Loucy (cell line): ENCODE measurements around the gene CNKSR3.

Experiments
- H2AFZ ChIP-seq: fragments of 200-600 bp; sonication (generic); 2 replicates; pipeline ENCODE4 v1.6.0; 2016; ENCODE audit warnings: antibody characterized with exemption, mild to moderate bottlenecking, low read length, moderate library complexity
- H3F3A ChIP-seq: fragments of 200-600 bp; 2 replicates; pipeline ENCODE4 v1.6.0; 2016; ENCODE audit warnings: antibody characterized with exemption, low read depth, mild to moderate bottlenecking
- H3K27me3 ChIP-seq: fragments of 200-600 bp; sonication (generic); 2 replicates; pipeline ENCODE4 v1.6.1; 2014; ENCODE audit warnings: low read length, mild to moderate bottlenecking; ENCODE audit not compliant: insufficient read depth, poor library complexity, severe bottlenecking
- H3K36me3 ChIP-seq: fragments of 200-600 bp; sonication (generic); 2 replicates; pipeline ENCODE4 v1.6.1; 2016; ENCODE audit warnings: low read length; ENCODE audit not compliant: insufficient read depth
- H3K4me1 ChIP-seq: fragments of 200-600 bp; sonication (generic); 2 replicates; pipeline ENCODE4 v1.5.1; 2014; ENCODE audit warnings: low read length, mild to moderate bottlenecking; ENCODE audit not compliant: insufficient read depth, poor library complexity, severe bottlenecking
- H3K4me2 ChIP-seq: fragments of 200-600 bp; sonication (generic); 2 replicates; pipeline ENCODE4 v1.6.0; 2014; ENCODE audit warnings: antibody characterized with exemption, low read length, low read depth, mild to moderate bottlenecking; ENCODE audit not compliant: poor library complexity, severe bottlenecking
- H3K4me3 ChIP-seq: fragments of 200-600 bp; sonication (generic); 2 replicates; pipeline ENCODE4 v1.5.1; 2014; ENCODE audit warnings: low read length, mild to moderate bottlenecking, mixed read lengths; ENCODE audit not compliant: poor library complexity, severe bottlenecking
- H3K79me2 ChIP-seq: fragments of 200-600 bp; sonication (generic); 2 replicates; pipeline ENCODE4 v1.6.1; 2014; ENCODE audit warnings: low read length; ENCODE audit not compliant: insufficient read depth
- H3K9ac ChIP-seq: fragments of 200-600 bp; sonication (generic); 2 replicates; pipeline ENCODE4 v1.6.0; 2014; ENCODE audit warnings: mild to moderate bottlenecking, low read depth, low read length, moderate library complexity; ENCODE audit not compliant: poor library complexity, severe bottlenecking
- H3K9me2 ChIP-seq: fragments of 200-600 bp; sonication (generic); replicated peaks from 2 replicates; pipeline ENCODE4 v1.6.1; 2016; ENCODE audit warnings: low read depth, low read length, mixed read lengths
- H3K9me3 ChIP-seq: fragments of 200-600 bp; sonication (generic); 2 replicates; pipeline ENCODE4 v1.6.1; 2014; ENCODE audit warnings: mild to moderate bottlenecking, antibody characterized with exemption, low read length, low read depth; ENCODE audit not compliant: insufficient read depth
- H4K20me1 ChIP-seq: fragments of 200-600 bp; sonication (generic); 2 replicates; pipeline ENCODE4 v1.6.0; 2014; ENCODE audit warnings: antibody characterized with exemption, low read length, mild to moderate bottlenecking; ENCODE audit not compliant: insufficient read depth, poor library complexity, severe bottlenecking
- CTCF ChIP-seq: fragments of 200-600 bp; sonication (generic); conservative IDR thresholded peaks from 2 replicates; pipeline ENCODE4 v1.5.1; 2014; ENCODE audit warnings: mild to moderate bottlenecking, antibody characterized with exemption, low read length
- EZH2phosphoT487 ChIP-seq: fragments of 200-600 bp; IDR thresholded peaks from 2 replicates; pipeline ENCODE4 v1.6.1; 2018; ENCODE audit warnings: antibody characterized with exemption, mild to moderate bottlenecking, moderate library complexity, borderline replicate concordance

Gene CNKSR3

GRCh38 chr6:154428897-154429296 is 81.6 kb downstream of the CNKSR3 start:
- H3K9me3 ChIP-seq, result no peaks in the 10 kb centered on the region
- H4K20me1 ChIP-seq, result no peaks in the 10 kb centered on the region
- H3K27me3 ChIP-seq, result no peaks in the 10 kb centered on the region
- peaks cover 4% of the 10 kb centered on the region for H3K4me1 ChIP-seq
- no peaks in the 10 kb centered on the region for H3F3A ChIP-seq
- H2AFZ ChIP-seq, result no peak overlapping the region
- H3K9me2 ChIP-seq, result no peaks in the 10 kb centered on the region
- H3K79me2 ChIP-seq, result no peaks in the 10 kb centered on the region
- no peak overlapping the region for H3K9ac ChIP-seq
- no peak overlapping the region for H3K4me3 ChIP-seq
- TF ChIP-seq EZH2phosphoT487 (no peak), CTCF (no peak)
- H3K36me3 ChIP-seq, result no peaks in the 10 kb centered on the region
- H3K4me2 ChIP-seq, result no peak overlapping the region

- no peaks in the 10 kb centered on the region for H4K20me1 ChIP-seq
- H3K27me3 ChIP-seq, result no peaks in the 10 kb centered on the region
- H3K36me3 ChIP-seq, result no peaks in the 10 kb centered on the region
- TF ChIP-seq EZH2phosphoT487, result no peak
- TF ChIP-seq CTCF, result no peak
- no peaks in the 10 kb centered on the region for H3K9me3 ChIP-seq
- H3K9ac ChIP-seq, result no peak overlapping the region
- H3K4me2 ChIP-seq, result no peak overlapping the region
- H3F3A ChIP-seq, result no peaks in the 10 kb centered on the region
- H3K4me3 ChIP-seq, result no peak overlapping the region
- no peak overlapping the region for H2AFZ ChIP-seq
- no peaks in the 10 kb centered on the region for H3K9me2 ChIP-seq
- H3K4me1 ChIP-seq, result no peaks in the 10 kb centered on the region
- H3K79me2 ChIP-seq, result no peaks in the 10 kb centered on the region
These were observed 83.0 kb downstream of the CNKSR3 start for GRCh38 chr6:154427446-154427845.

- TF ChIP-seq EZH2phosphoT487 (no peak), CTCF (no peak)
- no peaks in the 10 kb centered on the region for H4K20me1 ChIP-seq
- no peaks in the 10 kb centered on the region for H3F3A ChIP-seq
- H3K4me3 ChIP-seq, result no peak overlapping the region
- H3K9me3 ChIP-seq, result no peaks in the 10 kb centered on the region
- no peaks in the 10 kb centered on the region for H3K36me3 ChIP-seq
- H3K9ac ChIP-seq, result no peak overlapping the region
- H3K27me3 ChIP-seq, result no peaks in the 10 kb centered on the region
- H3K4me1 ChIP-seq, result no peaks in the 10 kb centered on the region
- no peak overlapping the region for H3K4me2 ChIP-seq
- H3K79me2 ChIP-seq, result no peaks in the 10 kb centered on the region
- H3K9me2 ChIP-seq, result no peaks in the 10 kb centered on the region
- H2AFZ ChIP-seq, result no peak overlapping the region
These were observed 83.5 kb downstream of the CNKSR3 start for GRCh38 chr6:154426997-154427396.
